ENCODE measurements around the gene STRIP2. TPM values are rescaled to one million over a fixed set of nuclear protein-coding genes. Genes with fewer than 3 reads are reported as not detected.

Gene STRIP2
- total and polyA plus RNA-seq, 9 donors: 0.12 to 1.6 (median 0.92) TPM

DNA sequence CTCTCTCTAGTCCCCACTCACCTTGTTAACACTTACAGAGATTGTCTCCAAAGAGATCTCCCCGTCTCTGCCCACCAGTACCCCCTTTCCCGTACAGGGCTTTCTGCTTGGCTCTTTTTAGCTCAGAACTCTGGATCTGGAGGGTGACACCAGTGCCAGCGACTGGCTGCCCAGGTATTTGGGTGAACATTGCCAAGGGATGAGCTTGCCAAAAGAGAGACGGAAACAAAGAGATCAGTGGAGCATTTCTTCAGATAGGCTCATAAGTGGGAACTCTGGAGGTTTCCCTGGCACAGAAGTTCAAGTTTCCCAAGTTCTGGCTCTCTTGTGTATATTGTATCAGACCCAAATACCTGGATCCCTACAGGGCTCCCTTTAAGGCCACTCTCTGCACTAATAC lies 30.0 kb downstream of the STRIP2 start:
- Histone ChIP-seq H3K4me3 (no peak overlapping the region), H3K27ac (no peak overlapping the region)
- DNase-seq: no peak

DNA sequence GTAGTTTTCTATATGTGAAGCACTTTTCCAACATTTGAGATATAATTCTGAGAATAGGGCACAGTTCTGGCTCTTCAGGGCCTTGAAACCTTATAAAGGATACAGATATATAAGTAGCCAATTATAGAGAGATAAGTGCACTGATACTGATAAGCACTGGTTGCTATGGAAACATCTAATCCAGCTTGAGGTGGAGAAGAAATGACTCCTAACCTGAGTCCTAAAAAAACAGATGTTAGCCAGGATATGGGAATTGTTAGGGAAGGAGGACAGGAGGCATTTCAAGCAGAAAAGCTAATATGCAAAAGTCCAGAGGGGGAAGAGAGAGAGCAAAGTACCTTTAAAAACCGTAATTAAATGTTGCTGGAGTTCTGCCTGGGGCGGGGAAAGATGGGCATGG lies 30.8 kb downstream of the STRIP2 start:
- DNase-seq: no peak
- H3K4me3 ChIP-seq: no peak overlapping the region
- 69 to 75% (median 75%) methylated on average over 2 of the region's 2 CpGs for WGBS, 3 donors
- no peaks in the 10 kb centered on the region for H3K27me3 ChIP-seq
- intact Hi-C loops (cut with DNase I): loop anchor here in 1 of 4 donors (10.0 kb wide), 1 partner anchor 250 kb away; no protein-coding TSS in a partner anchor
- H3K4me1 ChIP-seq (ENCODE audit: insufficient read depth): no peaks in the 10 kb centered on the region
- no peaks in the 10 kb centered on the region for H3K36me3 ChIP-seq
- no peak overlapping the region for H3K27ac ChIP-seq
- H3K9me3 ChIP-seq: no peaks in the 10 kb centered on the region
- TF ChIP-seq EP300 (IDR thresholded peaks at IDR 0.05) (no peak), POLR2A (IDR thresholded peaks at IDR 0.05) (no peak)
- TF ChIP-seq, protein P1, sequence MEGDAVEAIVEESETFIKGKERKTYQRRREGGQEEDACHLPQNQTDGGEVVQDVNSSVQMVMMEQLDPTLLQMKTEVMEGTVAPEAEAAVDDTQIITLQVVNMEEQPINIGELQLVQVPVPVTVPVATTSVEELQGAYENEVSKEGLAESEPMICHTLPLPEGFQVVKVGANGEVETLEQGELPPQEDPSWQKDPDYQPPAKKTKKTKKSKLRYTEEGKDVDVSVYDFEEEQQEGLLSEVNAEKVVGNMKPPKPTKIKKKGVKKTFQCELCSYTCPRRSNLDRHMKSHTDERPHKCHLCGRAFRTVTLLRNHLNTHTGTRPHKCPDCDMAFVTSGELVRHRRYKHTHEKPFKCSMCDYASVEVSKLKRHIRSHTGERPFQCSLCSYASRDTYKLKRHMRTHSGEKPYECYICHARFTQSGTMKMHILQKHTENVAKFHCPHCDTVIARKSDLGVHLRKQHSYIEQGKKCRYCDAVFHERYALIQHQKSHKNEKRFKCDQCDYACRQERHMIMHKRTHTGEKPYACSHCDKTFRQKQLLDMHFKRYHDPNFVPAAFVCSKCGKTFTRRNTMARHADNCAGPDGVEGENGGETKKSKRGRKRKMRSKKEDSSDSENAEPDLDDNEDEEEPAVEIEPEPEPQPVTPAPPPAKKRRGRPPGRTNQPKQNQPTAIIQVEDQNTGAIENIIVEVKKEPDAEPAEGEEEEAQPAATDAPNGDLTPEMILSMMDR (IDR thresholded peaks at IDR 0.05): no peak

More for the DNA sequence above, 30.0 kb downstream of the STRIP2 start:
- 93 to 97% (median 94%) methylated on average over 4 of the region's 4 CpGs for WGBS, 3 donors
- H3K4me1 ChIP-seq (ENCODE audit: insufficient read depth): no peaks in the 10 kb centered on the region
- H3K27me3 ChIP-seq: no peaks in the 10 kb centered on the region
- TF ChIP-seq EP300 (IDR thresholded peaks at IDR 0.05) (no peak), POLR2A (IDR thresholded peaks at IDR 0.05) (no peak)
- TF ChIP-seq, protein P1 (IDR thresholded peaks at IDR 0.05): no peak
- H3K9me3 ChIP-seq: no peaks in the 10 kb centered on the region
- H3K36me3 ChIP-seq: no peaks in the 10 kb centered on the region
- intact Hi-C loops (cut with DNase I): loop anchor here in 1 of 4 donors (10.0 kb wide), 1 partner anchor 249 kb away; no protein-coding TSS in a partner anchor

DNA sequence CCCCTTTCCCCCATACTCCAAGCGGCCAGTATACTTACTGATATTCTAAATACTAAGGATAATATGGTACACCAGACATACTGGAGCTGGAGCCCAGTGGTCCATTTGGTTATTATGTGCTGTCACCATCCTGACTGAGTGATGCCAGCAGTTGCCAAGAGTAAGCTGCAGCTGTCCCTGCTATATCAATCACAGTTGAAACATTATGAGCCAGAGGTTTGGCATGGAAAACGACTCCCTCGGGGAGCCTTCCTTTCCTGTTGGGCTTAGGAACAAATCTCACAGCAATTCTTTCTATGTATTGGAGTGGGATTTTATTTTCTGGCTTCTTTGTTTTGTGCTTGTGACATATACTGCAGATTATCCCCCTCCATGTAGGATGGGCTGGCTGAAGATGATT lies 32.6 kb downstream of the STRIP2 start:
- DNase-seq: no peak
- H3K27me3 ChIP-seq: no peaks in the 10 kb centered on the region
- H3K9me3 ChIP-seq: no peaks in the 10 kb centered on the region
- no peak for TF ChIP-seq POLR2A (IDR thresholded peaks at IDR 0.05)
- TF ChIP-seq, protein P1 (IDR thresholded peaks at IDR 0.05): no peak
- no peak for TF ChIP-seq EP300 (IDR thresholded peaks at IDR 0.05)
- H3K27ac ChIP-seq: no peak overlapping the region
- no peaks in the 10 kb centered on the region for H3K36me3 ChIP-seq
- H3K4me3 ChIP-seq: no peak overlapping the region
- no peaks in the 10 kb centered on the region for H3K4me1 ChIP-seq (ENCODE audit: insufficient read depth)
- WGBS, 3 donors: 85 to 89% (median 88%) methylated on average over 3 of the region's 3 CpGs
- intact Hi-C loops (cut with DNase I): loop anchor here in 1 of 4 donors (10.0 kb wide), 1 partner anchor 252 kb away; no protein-coding TSS in a partner anchor

DNA sequence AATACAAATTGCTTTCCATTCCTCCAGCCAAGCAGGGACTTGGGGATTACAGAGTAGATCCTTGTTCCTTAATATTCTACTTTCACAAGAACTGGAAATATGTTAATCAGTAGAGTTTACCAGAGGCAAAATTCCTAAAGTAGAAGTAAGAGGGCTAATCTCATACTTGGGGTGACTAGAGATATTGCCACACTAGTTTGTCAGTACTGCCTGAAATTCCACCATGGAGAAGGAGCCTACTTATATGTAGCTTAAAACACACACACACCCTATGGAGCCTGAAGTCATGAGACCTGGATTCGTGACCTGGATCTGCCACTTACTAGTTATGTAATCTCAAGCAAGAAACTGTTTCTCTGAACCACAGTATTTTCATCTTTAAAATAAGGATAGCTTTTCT lies 33.9 kb downstream of the STRIP2 start:
- Histone ChIP-seq H3K27me3 (no peaks in the 10 kb centered on the region), H3K36me3 (no peaks in the 10 kb centered on the region), H3K4me1 (ENCODE audit: insufficient read depth) (no peaks in the 10 kb centered on the region), H3K27ac (no peak overlapping the region), H3K9me3 (no peaks in the 10 kb centered on the region), H3K4me3 (no peak overlapping the region)
- WGBS, 3 donors: 87 to 89% (median 88%) methylated on average over 1 of the region's 1 CpG
- no peak for DNase-seq
- TF ChIP-seq EP300 (IDR thresholded peaks at IDR 0.05) (no peak), POLR2A (IDR thresholded peaks at IDR 0.05) (no peak)
- TF ChIP-seq, protein P1 (IDR thresholded peaks at IDR 0.05): no peak
- intact Hi-C loops (cut with DNase I): loop anchor here in 1 of 4 donors (10.0 kb wide), 1 partner anchor 253 kb away; no protein-coding TSS in a partner anchor

Measured in ovary (tissue), 9 donors.